SIG-M5 (cell line): Measurements from ENCODE around the gene PLEKHA6.
"Not testable (repeated sequence)": the region's sequence is repeated elsewhere in the genome, so short reads cannot be mapped to it uniquely, and the experiment has no call there.

ENCODE experiments used
- DNase-seq: peaks from one replicate; lab custom pipeline; 2025; lab: John Stamatoyannopoulos, UW

PLEKHA6 gene

GRCh38 chr1:204241050-204241449 lies 118.7 kb downstream of the PLEKHA6 start:
- DNase-seq = no peak

- DNase-seq = no peak
These were observed 119.5 kb downstream of the PLEKHA6 start for GRCh38 chr1:204240233-204240632.

GRCh38 chr1:204239401-204239800 lies 120.3 kb downstream of the PLEKHA6 start:
- DNase-seq = not testable (repeated sequence)

GRCh38 chr1:204238520-204238919 lies 121.2 kb downstream of the PLEKHA6 start:
- DNase-seq = not testable (repeated sequence)

GRCh38 chr1:204237515-204237914 lies 122.2 kb downstream of the PLEKHA6 start:
- DNase-seq = not testable (repeated sequence)

GRCh38 chr1:204232526-204232925 lies 127.2 kb downstream of the PLEKHA6 start:
- DNase-seq = no peak

- DNase-seq = no peak
These were observed 129.5 kb downstream of the PLEKHA6 start for GRCh38 chr1:204230211-204230610.

GRCh38 chr1:204228896-204229295 lies 130.8 kb downstream of the PLEKHA6 start:
- no peak for DNase-seq

GRCh38 chr1:204227996-204228785 lies 131.5 kb downstream of the PLEKHA6 start:
- DNase-seq = no peak

- DNase-seq = no peak
These were observed 132.4 kb downstream of the PLEKHA6 start for GRCh38 chr1:204227351-204227750.

GRCh38 chr1:204225841-204226735 lies 133.6 kb downstream of the PLEKHA6 start:
- DNase-seq = no peak

GRCh38 chr1:204224655-204225054 lies 135.1 kb downstream of the PLEKHA6 start:
- DNase-seq = no peak

- no peak for DNase-seq
These were observed 136.4 kb downstream of the PLEKHA6 start for GRCh38 chr1:204223129-204223860.

- no peak for DNase-seq
These were observed 137.0 kb downstream of the PLEKHA6 start for GRCh38 chr1:204222764-204223055.

- no peak for DNase-seq
These were observed 137.5 kb downstream of the PLEKHA6 start for GRCh38 chr1:204222006-204222763.

GRCh38 chr1:204221271-204221670 lies 138.5 kb downstream of the PLEKHA6 start:
- no peak for DNase-seq

- DNase-seq = no peak
These were observed 139.6 kb downstream of the PLEKHA6 start for GRCh38 chr1:204219971-204220616.

GRCh38 chr1:204218552-204218951 lies 141.2 kb downstream of the PLEKHA6 start:
- no peak for DNase-seq

GRCh38 chr1:204217648-204218000 lies 142.1 kb downstream of the PLEKHA6 start:
- DNase-seq = no peak

- no peak for DNase-seq
These were observed 142.7 kb downstream of the PLEKHA6 start for GRCh38 chr1:204216880-204217647.

GRCh38 chr1:204216236-204216635 lies 143.5 kb downstream of the PLEKHA6 start:
- DNase-seq = no peak
